Measurements from ENCODE around the gene PTPDC1.

- no peak for TF ChIP-seq POLR2AphosphoS5 (IDR thresholded peaks at IDR 0.05; ENCODE audit: borderline replicate concordance, low read depth, low read length)
- TF ChIP-seq EZH2 (IDR thresholded peaks at IDR 0.05), result no peak
- TF ChIP-seq FOXP2 (optimal IDR thresholded peaks at IDR 0.05; ENCODE audit: control extremely low read depth, extremely low read length, insufficient read depth), result no peak
Observed at GRCh38 chr9:94156348-94157049, 72.2 kb downstream of the PTPDC1 start.

Data from SK-N-MC (cell line).